Stimulated activated CD4-positive, alpha-beta T cell treated with anti-CD3 and anti-CD28 coated beads, Interleukin-15, amount 100 ng/mL, for 1 hour (primary cell): ENCODE data around the gene KCND2.

Experiments used
- DNase-seq, 2 donors: peaks; one replicate each; pipeline ENCODE4 v3.0.0-alpha.2; 2020; ENCODE audit warnings: low read depth in 1 of 2, low spot score in 1 of 2

Gene KCND2

GRCh38 chr7:120797026-120797645 is 524.2 kb downstream of the KCND2 start:
- DNase-seq, result no peak

- DNase-seq, result no peak
Measured at GRCh38 chr7:120799147-120799546, 526.2 kb downstream of the KCND2 start.
